Esophagus muscularis mucosa (tissue), 4 donors: Measurements from ENCODE around the gene CIB1. TPM values are rescaled to one million over a fixed set of nuclear protein-coding genes. Genes with fewer than 3 reads are reported as not detected.

ENCODE experiments used
- DNase-seq: peaks from one replicate; pipeline ENCODE4 v3.0.0-alpha.2; 2017; ENCODE audit errors: extremely low spot score
- H3K27ac ChIP-seq, 4 donors: fragments of 200-600 bp; sonication (generic); replicated peaks in 1 of 4; 1 replicate in 3 of 4; 2 replicates in 1 of 4; pipeline ENCODE4 v1.5.1; 2016 to 2019; ENCODE audit warnings: mild to moderate bottlenecking in 1 of 4
- H3K27me3 ChIP-seq, 4 donors: fragments of 200-600 bp; sonication (generic); one replicate each; pipeline versions ENCODE4 v1.5.1 to v1.6.0; 2016 to 2019
- H3K36me3 ChIP-seq, 4 donors: fragments of 200-600 bp; sonication (generic); one replicate each; pipeline ENCODE4 v1.5.1; 2016 to 2019
- H3K4me1 ChIP-seq, 4 donors: fragments of 200-600 bp; sonication (generic); one replicate each; pipeline ENCODE4 v1.5.1; 2016 to 2019
- H3K4me3 ChIP-seq, 4 donors: fragments of 200-600 bp; sonication (generic); 1 replicate in 2 of 4; 2 replicates in 2 of 4; pipeline ENCODE4 v1.5.1; 2016 to 2019; ENCODE audit warnings: mild to moderate bottlenecking in 4 of 4, moderate library complexity in 1 of 4
- H3K9me3 ChIP-seq, 4 donors: fragments of 200-600 bp; sonication (generic); 1 replicate in 3 of 4; 2 replicates in 1 of 4; pipeline ENCODE4 v1.5.1; 2016 to 2019
- CTCF ChIP-seq, 3 experiments: fragments of 200-600 bp in 2 of 3; fragments of 450-650 bp in 1 of 3; sonication (generic) in 2 of 3; IDR thresholded peaks; one replicate each; pipeline ENCODE4 v1.5.1; 2017 to 2019; ENCODE audit warnings: antibody characterized with exemption in 3 of 3, mild to moderate bottlenecking in 2 of 3, moderate library complexity in 1 of 3
- EP300 ChIP-seq: sonication (generic); formaldehyde crosslinking; IDR thresholded peaks from one replicate; pipeline ENCODE4 v1.6.1; 2017; ENCODE audit warnings: antibody characterized with exemption
- POLR2A ChIP-seq: fragments of 450-650 bp; IDR thresholded peaks from one replicate; pipeline ENCODE4 v1.6.1; 2017; ENCODE audit warnings: antibody characterized with exemption, moderate library complexity, mild to moderate bottlenecking, low read depth
- POLR2AphosphoS5 ChIP-seq, 2 donors: sonication (generic); formaldehyde crosslinking; IDR thresholded peaks; one replicate each; pipeline ENCODE4 v1.6.1; 2017; ENCODE audit warnings: antibody characterized with exemption in 2 of 2
- WGBS: methylation state at CpG from one replicate; pipeline ENCODE4 v1.1.5; 2018; 5-methylcytosine and 5-hydroxymethylcytosine counted together
- intact Hi-C: fragments of 100-400 bp; cut with DNase I; formaldehyde crosslinking; loops from one replicate; pipeline ENCODE4 v1.15.1; 2023
- small RNA-seq, 3 donors: library from RNA; depleted of rRNA; stranded (forward); fragments of <200 nt; gene quantifications; one replicate each; pipeline ENCODE3, GENCODE V24; 2016
- total RNA-seq, 4 donors: library from RNA; depleted of rRNA; stranded (reverse); fragments of >200 nt; gene quantifications; one replicate each; pipeline versions ENCODE4 v1.1.0 to v1.2.1, GENCODE V29; 2016

The CIB1 gene
- total RNA-seq, 4 donors from 2014 or later, result 27.2 to 49.0 (median 33.8) TPM

GRCh38 chr15:90184119-90184785, 49.5 kb downstream of the CIB1 start:
- WGBS, result 26% methylated on average over 15 of the region's 27 CpGs
- intact Hi-C loops, result no loop called here

GRCh38 chr15:90181776-90182175, 52.0 kb downstream of the CIB1 start:
- Histone ChIP-seq H3K36me3 (no peaks in the 10 kb centered on the region), H3K9me3 (no peaks in the 10 kb centered on the region), H3K4me3 (no peak overlapping the region), H3K4me1 (peaks cover 14 to 64% (median 53%) of the 10 kb centered on the region in 4 donors), H3K27me3 (peaks cover 0 to 4% (median 1%) of the 10 kb centered on the region in 4 donors), H3K27ac (peak overlapping the region; percentile 37 to 100 (median 96))
- DNase-seq, result no peak
- TF ChIP-seq POLR2AphosphoS5 (IDR thresholded peaks at IDR 0.05) (no peak), POLR2A (no peak)
- intact Hi-C loops, result no loop called here
- 38% methylated on average over 2 of the region's 2 CpGs for WGBS

More at GRCh38 chr15:90184119-90184785, 49.5 kb downstream of the CIB1 start:
- peaks cover 22 to 89% (median 76%) of the 10 kb centered on the region in 4 donors for H3K4me1 ChIP-seq
- no peaks in the 10 kb centered on the region for H3K9me3 ChIP-seq
- no peaks in the 10 kb centered on the region for H3K36me3 ChIP-seq
- peak overlapping the region; percentile 73 to 95 (median 86) for H3K4me3 ChIP-seq
- TF ChIP-seq EP300 (peak; percentile 94), CTCF (IDR thresholded peaks at IDR 0.05) (no peak), POLR2AphosphoS5 (IDR thresholded peaks at IDR 0.05) (peak; percentile 75 to 82)
- no peak for DNase-seq
- H3K27me3 ChIP-seq, result peaks cover 0 to 4% (median 1%) of the 10 kb centered on the region in 4 donors
- H3K27ac ChIP-seq, result peak overlapping the region; percentile 94 to 100 (median 97)

Small RNA genes within 50 kb of the gene (small RNA-seq; reads per million reads assigned to genes)
- 0 reads per million in 3 donors for gene AC091167.3

Other genes starting within 250 kb of the CIB1 start
- 10 to 100 TPM in 2 of 4 donors, 1 to 10 TPM in 2; 6.6 to 13.8 (median 10.1) TPM for gene ZNF710, start 232.6 kb downstream of the CIB1 start, total RNA-seq
- gene IDH2, start 131.5 kb downstream of the CIB1 start, total RNA-seq, result 100 to 1,000 TPM; 119 to 228 (median 171) TPM
- 10 to 100 TPM; 30.7 to 68.3 (median 43.4) TPM for gene SEMA4B, start 32.6 kb downstream of the CIB1 start, total RNA-seq
- gene GDPGP1, start 268 bp upstream of the CIB1 start, total RNA-seq, result 1 to 10 TPM; 3.8 to 7.4 (median 5.3) TPM
- under 1 TPM in 2 of 4 donors, not detected in 2; 0.32 to 0.42 TPM for gene TTLL13, start 15.6 kb upstream of the CIB1 start, total RNA-seq
- gene NGRN, start 31.7 kb upstream of the CIB1 start, total RNA-seq, result 100 to 1,000 TPM; 140 to 166 (median 154) TPM
- gene ZNF774, start 118.3 kb upstream of the CIB1 start, total RNA-seq, result 1 to 10 TPM; 1.5 to 2.3 (median 1.7) TPM
- 100 to 1,000 TPM; 212 to 293 (median 251) TPM for gene IQGAP1, start 154.3 kb upstream of the CIB1 start, total RNA-seq